Glomerular endothelial cell (primary cell): Measurements from ENCODE around the gene PIBF1. TPM values are rescaled to one million over a fixed set of nuclear protein-coding genes. Genes with fewer than 3 reads are reported as not detected.

ENCODE experiments used
- DNase-seq: peaks from one replicate; pipeline ENCODE4 v3.0.0-alpha.2; 2011; ENCODE audit warnings: low read depth, low spot score; ENCODE audit errors: extremely low read depth
- total RNA-seq: library from RNA; depleted of rRNA; stranded (reverse); fragments of >200 nt; gene quantifications from 2 replicates; pipeline ENCODE4 v1.2.3, GENCODE V29; 2015

The PIBF1 gene
- total RNA-seq, 1 donor from 2014 or later, result 20.3 TPM

DNA sequence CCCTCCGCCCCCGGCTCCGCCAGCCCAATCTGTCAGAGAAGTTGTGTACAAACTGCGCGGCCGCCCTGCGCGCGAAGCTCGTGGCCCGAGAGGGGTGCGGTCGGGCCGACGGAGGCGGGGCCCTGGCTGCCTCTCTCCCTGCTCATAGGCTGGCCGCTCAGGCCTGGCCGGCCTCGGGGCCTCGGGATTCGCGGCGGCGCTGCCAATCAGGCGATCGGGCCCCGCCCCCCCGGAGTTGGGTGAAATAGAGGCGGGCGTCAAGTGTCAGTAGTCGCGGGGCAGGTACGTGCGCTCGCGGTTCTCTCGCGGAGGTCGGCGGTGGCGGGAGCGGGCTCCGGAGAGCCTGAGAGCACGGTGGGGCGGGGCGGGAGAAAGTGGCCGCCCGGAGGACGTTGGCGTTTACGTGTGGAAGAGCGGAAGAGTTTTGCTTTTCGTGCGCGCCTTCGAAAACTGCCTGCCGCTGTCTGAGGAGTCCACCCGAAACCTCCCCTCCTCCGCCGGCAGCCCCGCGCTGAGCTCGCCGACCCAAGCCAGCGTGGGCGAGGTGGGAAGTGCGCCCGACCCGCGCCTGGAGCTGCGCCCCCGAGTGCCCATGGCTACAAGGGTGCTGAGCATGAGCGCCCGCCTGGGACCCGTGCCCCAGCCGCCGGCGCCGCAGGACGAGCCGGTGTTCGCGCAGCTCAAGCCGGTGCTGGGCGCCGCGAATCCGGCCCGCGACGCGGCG lies 277.0 kb downstream of the PIBF1 start, which contains the start of gene KLF5:
Gene KLF5 (plus strand): TSS at position 270 of the 724 bp plus-strand sequence. CDS start 323 bp downstream, at position 593.
- DNase-seq, result no peak

DNA sequence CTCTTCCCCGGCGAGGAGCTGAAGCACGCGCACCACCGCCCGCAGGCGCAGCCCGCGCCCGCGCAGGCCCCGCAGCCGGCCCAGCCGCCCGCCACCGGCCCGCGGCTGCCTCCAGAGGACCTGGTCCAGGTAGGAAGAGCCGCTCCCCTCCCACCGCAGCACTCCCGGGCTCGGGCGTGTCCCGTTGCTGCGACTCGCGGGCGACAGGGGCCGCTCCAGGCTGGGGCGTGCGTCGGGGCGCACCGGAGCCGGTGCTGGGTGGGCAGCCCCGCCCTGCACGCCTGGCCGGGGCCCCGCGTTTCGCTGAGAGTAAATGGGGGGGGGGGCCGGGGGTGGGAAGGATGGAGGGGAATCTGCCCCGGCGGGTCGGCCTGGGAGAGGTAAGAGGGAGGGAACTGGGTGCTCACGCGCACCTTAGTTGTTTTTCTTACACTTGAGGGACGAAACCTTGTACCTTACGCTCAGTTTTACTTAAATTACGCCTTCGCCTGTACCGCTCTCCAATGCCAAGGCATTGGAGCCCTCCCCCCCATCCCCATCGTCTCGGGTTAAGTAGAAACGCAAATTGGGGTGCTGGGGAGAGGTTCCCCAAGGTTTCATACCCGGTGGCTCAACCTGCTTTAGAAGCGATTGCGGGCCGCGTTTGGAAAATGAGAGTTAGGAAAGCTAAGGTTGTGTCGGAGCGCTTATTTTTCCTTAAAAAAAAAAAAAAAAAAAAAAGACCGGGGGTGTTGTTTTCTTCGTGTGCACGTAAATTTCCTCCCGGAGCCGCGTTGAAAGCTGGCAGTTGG lies 277.7 kb downstream of the PIBF1 start:
- no peak for DNase-seq

DNA sequence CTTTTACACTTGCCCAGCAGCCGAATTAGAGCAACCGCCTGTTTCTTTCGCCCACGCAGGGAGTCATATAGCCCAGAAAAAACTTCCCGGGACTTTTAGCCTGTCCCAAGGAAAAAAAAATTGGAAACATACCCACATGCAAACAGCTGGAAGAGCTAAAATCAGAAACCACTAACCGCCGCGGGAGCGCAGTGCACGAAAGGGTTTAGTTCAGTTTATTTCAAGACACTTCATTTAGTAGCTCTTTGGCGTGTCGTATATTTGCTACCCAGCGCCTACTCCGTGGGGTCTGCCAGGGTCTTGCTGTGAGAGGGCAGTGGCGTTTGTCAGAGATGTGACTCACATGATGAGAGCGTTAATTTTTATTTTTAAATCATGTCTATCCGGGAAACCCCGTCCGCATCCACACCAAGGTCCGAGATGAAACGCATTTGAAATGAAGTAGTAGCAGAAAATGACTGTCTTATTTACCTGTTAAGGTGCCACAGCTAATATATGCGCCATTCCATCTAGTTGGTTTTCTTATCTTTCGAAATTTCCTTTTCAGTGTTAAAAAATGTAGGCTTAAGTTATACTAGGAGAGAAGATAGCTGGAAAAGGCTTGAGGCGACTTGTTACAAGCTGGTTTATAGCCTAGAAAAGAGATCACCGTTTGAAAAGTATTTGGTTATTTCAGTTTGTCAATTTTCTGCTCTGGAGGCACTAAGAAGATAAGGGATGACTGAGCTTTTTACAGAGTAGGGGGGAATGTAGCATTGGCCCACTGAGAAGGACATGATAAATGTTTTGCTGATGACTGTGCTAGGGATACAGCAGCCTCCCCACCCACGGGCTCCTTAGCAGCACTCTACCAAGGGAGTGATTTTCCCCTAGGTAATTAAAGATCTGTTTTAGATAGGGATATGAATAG lies 278.6 kb downstream of the PIBF1 start:
- DNase-seq, result no peak

DNA sequence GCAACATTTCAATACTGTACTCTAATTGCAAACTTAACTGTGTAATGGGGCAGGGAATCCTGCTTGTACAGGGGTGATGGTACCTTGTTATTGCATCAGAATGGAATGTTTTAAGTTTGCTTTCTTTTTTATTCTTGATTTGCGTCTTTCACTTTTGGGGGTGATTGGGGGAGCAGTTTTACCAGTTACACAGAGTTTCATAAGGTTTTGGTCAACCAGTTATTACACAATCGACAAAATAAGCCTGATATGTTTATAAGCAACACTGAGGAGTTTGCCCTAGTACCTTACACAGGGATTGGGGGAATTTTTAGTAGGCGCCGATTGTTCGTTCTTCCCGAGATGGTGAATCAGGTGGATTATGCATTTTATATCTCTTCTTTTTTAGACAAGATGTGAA lies 279.5 kb downstream of the PIBF1 start:
- no peak for DNase-seq

DNA sequence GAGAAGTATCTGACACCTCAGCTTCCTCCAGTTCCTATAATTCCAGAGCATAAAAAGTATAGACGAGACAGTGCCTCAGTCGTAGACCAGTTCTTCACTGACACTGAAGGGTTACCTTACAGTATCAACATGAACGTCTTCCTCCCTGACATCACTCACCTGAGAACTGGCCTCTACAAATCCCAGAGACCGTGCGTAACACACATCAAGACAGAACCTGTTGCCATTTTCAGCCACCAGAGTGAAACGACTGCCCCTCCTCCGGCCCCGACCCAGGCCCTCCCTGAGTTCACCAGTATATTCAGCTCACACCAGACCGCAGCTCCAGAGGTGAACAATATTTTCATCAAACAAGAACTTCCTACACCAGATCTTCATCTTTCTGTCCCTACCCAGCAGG lies 279.9 kb downstream of the PIBF1 start:
- no peak for DNase-seq

DNA sequence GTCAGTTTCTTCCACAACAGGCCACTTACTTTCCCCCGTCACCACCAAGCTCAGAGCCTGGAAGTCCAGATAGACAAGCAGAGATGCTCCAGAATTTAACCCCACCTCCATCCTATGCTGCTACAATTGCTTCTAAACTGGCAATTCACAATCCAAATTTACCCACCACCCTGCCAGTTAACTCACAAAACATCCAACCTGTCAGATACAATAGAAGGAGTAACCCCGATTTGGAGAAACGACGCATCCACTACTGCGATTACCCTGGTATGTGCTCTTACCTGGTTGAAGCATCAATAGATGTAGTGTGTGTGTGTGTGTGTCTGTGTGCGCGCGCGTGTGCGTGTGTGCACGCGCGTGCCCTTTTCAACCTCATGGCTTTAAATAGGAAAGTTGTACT lies 280.5 kb downstream of the PIBF1 start:
- no peak for DNase-seq

DNA sequence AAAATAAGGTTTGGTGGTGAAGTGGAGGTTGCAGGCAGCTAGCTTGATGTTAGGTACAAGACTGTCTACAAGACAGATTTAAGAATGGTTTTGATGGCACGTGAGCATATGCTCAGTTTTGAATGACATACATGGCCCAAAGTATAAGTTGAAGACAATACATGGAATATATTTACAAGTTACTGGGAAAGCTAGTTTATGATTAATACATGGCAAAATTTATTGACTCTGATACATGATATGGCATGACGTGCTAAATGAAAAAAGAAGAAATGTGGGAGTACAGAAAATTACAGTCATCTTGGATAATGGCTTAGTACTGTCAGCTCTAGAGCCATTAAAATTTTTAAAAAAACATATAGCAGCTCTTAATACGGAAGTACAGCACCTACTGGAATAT lies 281.2 kb downstream of the PIBF1 start:
- no peak for DNase-seq

DNA sequence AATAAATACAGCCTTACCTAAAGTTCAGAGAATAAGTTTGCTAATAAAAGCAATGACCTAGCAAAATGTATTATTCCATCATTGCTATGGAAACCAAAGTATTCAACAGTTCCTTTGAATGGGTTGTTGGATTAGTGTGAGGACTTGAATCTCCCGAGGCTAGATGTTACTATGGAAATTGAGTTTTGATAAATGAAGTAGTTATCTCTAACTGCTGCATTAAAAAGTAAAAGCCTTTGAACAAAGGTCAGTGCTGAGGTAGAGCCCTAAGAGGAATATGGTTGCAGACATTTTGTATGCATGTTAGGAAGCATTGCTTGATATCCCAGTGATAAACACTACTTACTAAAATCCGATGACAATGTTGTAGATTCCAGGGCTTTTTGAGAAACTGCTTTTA lies 283.1 kb downstream of the PIBF1 start:
- DNase-seq, result no peak

DNA sequence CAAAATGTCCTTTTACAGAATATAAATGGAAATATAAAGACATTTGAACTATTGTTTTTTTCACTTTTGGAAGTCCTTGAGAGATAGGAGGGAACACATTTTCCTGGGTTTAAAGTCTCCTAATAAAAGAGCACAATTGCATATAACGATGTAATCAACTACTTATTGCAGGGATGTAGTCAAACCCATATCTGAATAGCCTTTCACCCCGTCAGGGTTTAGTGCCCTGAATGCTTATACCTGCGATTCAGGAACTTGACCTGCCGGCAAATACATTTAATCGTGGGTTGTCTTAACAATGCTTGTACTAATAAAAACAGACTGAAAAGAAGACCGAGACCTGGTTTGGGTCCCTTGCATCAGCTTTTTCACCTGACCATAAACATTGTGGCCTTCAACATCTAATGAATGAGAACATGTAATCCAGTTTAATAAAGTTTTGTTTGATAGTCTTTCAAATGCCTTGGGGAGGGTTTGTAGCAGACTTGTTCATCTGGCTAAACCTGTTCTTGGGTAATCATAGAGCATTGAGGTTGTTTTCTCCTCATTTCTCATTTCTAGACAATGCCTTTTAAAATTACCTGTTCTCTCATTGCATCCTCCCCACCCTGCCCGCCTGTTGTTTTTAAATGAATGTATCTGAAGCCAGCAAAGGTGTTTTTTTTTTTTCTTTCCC lies 283.9 kb downstream of the PIBF1 start:
- DNase-seq, result no peak

Other genes with a start within 250 kb of the PIBF1 start
- gene MZT1, start 54.5 kb upstream of the PIBF1 start, total RNA-seq, result 7.9 and 13.0 TPM in 2 replicates
- 4.4 and 12.5 TPM in 2 replicates for gene BORA, start 54.2 kb upstream of the PIBF1 start, total RNA-seq
- 24.7 and 32.0 TPM in 2 replicates for gene DIS3, start 233 bp upstream of the PIBF1 start, total RNA-seq